GM19324 (cell line): ENCODE measurements around the gene FXYD5.
A peak's percentile ranks its signal among the peaks of the same experiment; 100 is the strongest.

ENCODE experiments used
- ATAC-seq: cut with Tn5 transposase; IDR thresholded peaks from one replicate; pipeline ENCODE4 v1.9.1; 2021; ENCODE audit warnings: mild to moderate bottlenecking, moderate library complexity; ENCODE audit not compliant: unreplicated experiment, low FRiP score

The FXYD5 gene

DNA sequence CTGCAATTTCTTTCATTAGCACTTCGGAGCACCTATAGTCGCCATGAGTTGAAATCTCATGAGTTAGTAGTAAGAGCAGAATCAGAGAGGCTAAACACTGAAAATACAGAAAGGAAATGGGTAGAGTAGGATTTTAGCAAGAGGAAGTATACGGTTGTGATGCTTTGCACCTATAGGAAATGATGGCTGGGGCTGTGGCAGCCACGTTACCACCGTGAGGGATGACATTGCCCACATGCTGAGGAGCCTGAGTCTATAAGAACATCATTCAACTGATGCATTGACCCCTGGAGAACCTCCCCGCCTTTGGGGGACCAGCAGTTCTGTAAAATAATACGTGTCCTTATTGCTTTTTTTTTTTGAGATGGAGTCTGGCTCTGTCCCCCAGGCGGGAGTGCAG is 53.6 kb downstream of the FXYD5 start:
- ATAC-seq, result no peak

DNA sequence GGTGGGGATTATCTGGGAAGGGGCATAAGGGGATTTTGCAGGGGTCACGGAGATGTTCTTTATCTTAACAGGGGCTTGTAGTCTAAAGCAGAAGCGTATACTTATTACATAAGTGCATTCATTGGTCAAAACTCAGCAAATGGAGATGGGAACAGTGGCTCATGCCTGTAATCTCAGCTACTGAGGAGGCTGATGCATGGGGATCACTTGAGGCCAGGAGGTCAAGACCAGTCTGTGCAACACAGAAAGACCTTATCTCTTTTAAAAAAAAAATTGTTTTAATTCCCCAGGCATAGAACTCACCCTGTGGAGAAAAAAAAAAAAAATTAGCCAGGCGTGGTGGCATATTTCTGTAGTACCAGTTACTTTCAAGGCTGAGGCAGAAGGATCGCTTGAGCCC is 55.1 kb downstream of the FXYD5 start:
- no peak for ATAC-seq

GRCh38 chr19:35211545-35212230 is 57.2 kb downstream of the FXYD5 start:
- no peak for ATAC-seq

DNA sequence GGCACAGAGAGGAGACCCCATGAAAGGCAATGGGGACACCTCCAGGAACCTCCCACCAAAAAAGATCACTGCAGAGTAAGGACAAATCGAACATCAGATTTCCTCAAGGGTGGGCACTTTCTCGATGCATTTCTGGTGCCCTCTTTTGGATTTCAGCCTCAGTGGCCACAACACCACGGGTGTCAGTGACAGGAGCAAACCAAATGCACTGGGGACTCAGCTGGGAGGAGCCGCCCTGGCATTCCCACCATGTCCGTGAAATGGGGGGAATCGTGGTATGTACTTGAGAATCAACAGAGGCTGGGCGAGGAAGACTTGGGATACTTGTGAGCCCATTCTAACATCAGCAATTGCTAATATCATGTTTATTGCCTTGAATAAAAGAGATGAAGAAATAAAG is 57.7 kb downstream of the FXYD5 start:
- ATAC-seq, result no peak

GRCh38 chr19:35213663-35214632 is 59.4 kb downstream of the FXYD5 start:
- peak; percentile 72 for ATAC-seq

GRCh38 chr19:35214766-35215422 is 60.4 kb downstream of the FXYD5 start:
- ATAC-seq, result no peak

- ATAC-seq, result no peak
Observed at GRCh38 chr19:35216016-35216832, 61.7 kb downstream of the FXYD5 start.

DNA sequence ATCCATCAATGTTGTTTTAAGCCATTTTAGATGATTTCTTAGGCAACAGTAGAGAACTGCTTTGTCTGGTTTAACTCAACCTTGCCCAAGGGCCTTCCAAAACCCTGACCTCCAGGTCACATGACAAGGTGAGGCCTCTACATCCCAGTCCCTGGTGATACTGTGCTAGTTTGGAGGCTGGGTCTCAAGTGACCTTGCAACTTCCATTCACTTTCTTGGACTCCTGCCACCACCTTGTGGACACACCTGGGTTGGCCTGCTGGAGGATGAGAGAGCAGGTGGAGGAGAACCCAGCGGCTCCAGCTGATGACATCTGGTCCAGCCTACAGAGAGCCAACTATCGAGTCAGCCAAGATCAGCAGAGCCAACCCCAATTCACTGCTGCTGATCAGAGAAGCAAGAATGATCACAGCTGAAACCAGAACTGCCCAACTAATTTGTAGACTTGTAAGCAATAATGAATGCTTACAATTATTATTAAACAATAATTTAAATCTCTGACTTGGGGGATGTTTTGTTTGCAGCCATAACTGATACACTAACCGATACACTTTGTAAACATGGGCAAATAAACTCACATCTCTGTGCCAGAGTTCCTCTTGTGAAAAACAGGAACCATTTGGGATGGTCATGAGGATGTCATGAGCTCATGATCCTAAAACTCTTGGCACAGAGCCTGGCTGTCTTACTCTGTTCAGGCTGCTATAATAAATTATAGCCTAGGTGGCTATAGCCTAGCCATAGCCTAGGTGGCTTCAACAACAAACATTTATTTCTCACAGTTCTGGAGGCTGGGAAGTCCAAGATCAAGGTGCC is 62.5 kb downstream of the FXYD5 start:
- ATAC-seq, result no peak

DNA sequence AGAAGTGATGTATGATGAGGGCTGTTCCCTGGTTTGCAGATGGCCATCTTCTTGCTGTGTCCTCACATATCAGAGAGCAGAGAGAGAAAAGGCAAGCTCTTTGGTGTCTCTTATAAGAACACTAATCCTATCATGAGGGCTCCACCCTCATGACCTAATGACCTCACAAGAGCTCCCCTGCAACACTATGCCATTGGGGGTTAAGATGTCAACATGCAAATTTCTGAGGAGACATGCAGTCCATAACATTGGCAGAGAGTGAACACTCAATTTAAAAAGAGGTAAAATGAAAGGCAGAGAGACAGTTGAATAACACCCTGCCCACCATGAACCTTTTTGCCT is 63.1 kb downstream of the FXYD5 start:
- ATAC-seq, result no peak

- ATAC-seq, result no peak
Observed at GRCh38 chr19:35219008-35219407, 64.5 kb downstream of the FXYD5 start.
